Measurements from ENCODE around the gene CPNE7. TPM values are rescaled to one million over a fixed set of nuclear protein-coding genes. Genes with fewer than 3 reads are reported as not detected.

Gene CPNE7
- total and polyA plus RNA-seq, 2 of the 4 experiments (the other 2 are of a cell fraction), result 5.4 to 17.4 TPM

DNA sequence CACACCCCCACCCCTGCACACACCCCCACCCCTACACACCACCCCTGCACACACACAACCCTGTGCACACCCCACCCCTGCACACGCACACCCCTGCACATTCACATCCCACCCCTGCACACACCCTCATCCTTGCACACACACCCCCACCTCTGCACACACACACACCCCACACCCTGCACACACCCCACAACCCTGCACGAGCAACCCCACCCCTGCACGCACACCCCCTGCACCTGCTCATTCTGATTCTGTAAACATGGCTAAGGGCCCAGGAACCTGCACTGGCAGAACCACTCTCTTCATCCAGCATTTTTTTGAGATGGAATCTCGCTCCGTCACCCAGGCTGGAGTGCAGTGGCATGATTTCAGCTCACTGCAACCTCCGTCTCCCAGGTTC lies 63.8 kb downstream of the CPNE7 start:
- DNase-seq (no peak), ATAC-seq (ENCODE audit: low read depth) (no peak)
- H3K27ac ChIP-seq (ENCODE audit: insufficient read depth, low read length), result no peak overlapping the region
- intact Hi-C loops (cut with micrococcal nuclease) (no loop called here), in situ Hi-C loops (cut with MboI; ENCODE audit: low sequenced_read_pairs) (no loop called here), dilution Hi-C loops (cut with HindIII; ENCODE audit: low sequenced_read_pairs, unreplicated experiment) (no loop called here)
- H4K91ac ChIP-seq (ENCODE audit: insufficient read depth, low read depth, low read length), result no peak overlapping the region
- CTCF ChIA-PET, result no interaction called here
- no peak overlapping the region for H2BK120ac ChIP-seq (ENCODE audit: low read depth, low read length)
- no peaks in the 10 kb centered on the region; the same call in 1 of the 2 replicates for H4K20me1 ChIP-seq (ENCODE audit: insufficient read depth, low read length)
- no peak overlapping the region for H3K56ac ChIP-seq (ENCODE audit: extremely low read depth, insufficient read depth, low read length)
- no peak overlapping the region for H3K4ac ChIP-seq (ENCODE audit: low read depth, low read length)
- no peak overlapping the region for H3K14ac ChIP-seq (replicated peaks; ENCODE audit: low read depth, low read length)
- no peak overlapping the region for H3K4me2 ChIP-seq (ENCODE audit: low read depth, low read length)
- no peaks in the 10 kb centered on the region for H3K9me1 ChIP-seq (ENCODE audit: insufficient read depth, low read length)
- H3K18ac ChIP-seq (ENCODE audit: low read depth, low read length), result no peak overlapping the region
- 82% methylated on average over 5 of the region's 6 CpGs; no CpG with 5 or more reads in 1 of the 2 experiments for WGBS, 2 experiments (ENCODE audit: extremely low coverage in 2 of 2, insufficient read length in 1 of 2)
- H2AK5ac ChIP-seq (ENCODE audit: low read depth, low read length), result no peak overlapping the region
- no TSS peak for BruUV-seq (replicated peaks)
- peaks cover 0 to 3% of the 10 kb centered on the region in 2 experiments; a peak in 1 of 4 replicates for H3K79me1 ChIP-seq (ENCODE audit: low read depth in 1 of 2, low read length in 2 of 2)
- POLR2A ChIA-PET (ENCODE audit: unreplicated experiment), result no interaction called here
- H3K27me3 ChIP-seq (ENCODE audit: control insufficient read depth, insufficient read depth, low read length), result peaks cover under 1% of the 10 kb centered on the region; the same call in 1 of the 2 replicates
- no peaks in the 10 kb centered on the region for H3K9me3 ChIP-seq (ENCODE audit: control insufficient read depth, insufficient read depth, low read length)
- H2BK15ac ChIP-seq (ENCODE audit: low read depth, low read length), result no peak overlapping the region
- no peak overlapping the region for H2AFZ ChIP-seq (replicated peaks; ENCODE audit: low read length, poor library complexity)
- peaks cover 2% of the 10 kb centered on the region; the same call in 1 of the 2 replicates for H3K4me1 ChIP-seq (ENCODE audit: control insufficient read depth, insufficient read depth, low read length)
- H2AK9ac ChIP-seq (replicated peaks; ENCODE audit: low read depth, low read length, poor library complexity), result no peak overlapping the region
- no peak overlapping the region for H2BK5ac ChIP-seq (ENCODE audit: low read depth, low read length, poor library complexity, severe bottlenecking)
- TF ChIP-seq RCOR1 (IDR thresholded peaks at IDR 0.05; ENCODE audit: insufficient replicate concordance, low read length) (no peak), NFE2L2 (IDR thresholded peaks at IDR 0.05; ENCODE audit: low read depth, low read length) (no peak), FOS (IDR thresholded peaks at IDR 0.05; ENCODE audit: low read depth, low read length) (no peak), CEBPB (IDR thresholded peaks at IDR 0.05; ENCODE audit: low read depth, low read length) (no peak), CHD1 (IDR thresholded peaks at IDR 0.05; ENCODE audit: low read depth, low read length) (no peak), SMC3 (IDR thresholded peaks at IDR 0.05; ENCODE audit: low read depth, low read length) (no peak), RAD21 (IDR thresholded peaks at IDR 0.05; ENCODE audit: low read length) (no peak), POLR2A (IDR thresholded peaks at IDR 0.05; ENCODE audit: low read depth, low read length) (no peak), MXI1 (IDR thresholded peaks at IDR 0.05; ENCODE audit: borderline replicate concordance, low read depth, low read length) (no peak), MAZ (IDR thresholded peaks at IDR 0.05; ENCODE audit: borderline replicate concordance, low read depth, low read length) (no peak), BHLHE40 (IDR thresholded peaks at IDR 0.05; ENCODE audit: low read depth, low read length) (no peak), MAFK (IDR thresholded peaks at IDR 0.05; ENCODE audit: low read depth, low read length) (no peak), RFX5 (IDR thresholded peaks at IDR 0.05; ENCODE audit: low read depth, low read length) (no peak)
- TF ChIP-seq, protein P1, sequence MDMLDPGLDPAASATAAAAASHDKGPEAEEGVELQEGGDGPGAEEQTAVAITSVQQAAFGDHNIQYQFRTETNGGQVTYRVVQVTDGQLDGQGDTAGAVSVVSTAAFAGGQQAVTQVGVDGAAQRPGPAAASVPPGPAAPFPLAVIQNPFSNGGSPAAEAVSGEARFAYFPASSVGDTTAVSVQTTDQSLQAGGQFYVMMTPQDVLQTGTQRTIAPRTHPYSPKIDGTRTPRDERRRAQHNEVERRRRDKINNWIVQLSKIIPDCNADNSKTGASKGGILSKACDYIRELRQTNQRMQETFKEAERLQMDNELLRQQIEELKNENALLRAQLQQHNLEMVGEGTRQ (IDR thresholded peaks at IDR 0.05; ENCODE audit: low read depth, low read length), result no peak
- TF ChIP-seq, protein P2, sequence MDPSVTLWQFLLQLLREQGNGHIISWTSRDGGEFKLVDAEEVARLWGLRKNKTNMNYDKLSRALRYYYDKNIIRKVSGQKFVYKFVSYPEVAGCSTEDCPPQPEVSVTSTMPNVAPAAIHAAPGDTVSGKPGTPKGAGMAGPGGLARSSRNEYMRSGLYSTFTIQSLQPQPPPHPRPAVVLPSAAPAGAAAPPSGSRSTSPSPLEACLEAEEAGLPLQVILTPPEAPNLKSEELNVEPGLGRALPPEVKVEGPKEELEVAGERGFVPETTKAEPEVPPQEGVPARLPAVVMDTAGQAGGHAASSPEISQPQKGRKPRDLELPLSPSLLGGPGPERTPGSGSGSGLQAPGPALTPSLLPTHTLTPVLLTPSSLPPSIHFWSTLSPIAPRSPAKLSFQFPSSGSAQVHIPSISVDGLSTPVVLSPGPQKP (IDR thresholded peaks at IDR 0.05; ENCODE audit: borderline replicate concordance, low read depth, low read length), result no peak
- TF ChIP-seq, protein P3, sequence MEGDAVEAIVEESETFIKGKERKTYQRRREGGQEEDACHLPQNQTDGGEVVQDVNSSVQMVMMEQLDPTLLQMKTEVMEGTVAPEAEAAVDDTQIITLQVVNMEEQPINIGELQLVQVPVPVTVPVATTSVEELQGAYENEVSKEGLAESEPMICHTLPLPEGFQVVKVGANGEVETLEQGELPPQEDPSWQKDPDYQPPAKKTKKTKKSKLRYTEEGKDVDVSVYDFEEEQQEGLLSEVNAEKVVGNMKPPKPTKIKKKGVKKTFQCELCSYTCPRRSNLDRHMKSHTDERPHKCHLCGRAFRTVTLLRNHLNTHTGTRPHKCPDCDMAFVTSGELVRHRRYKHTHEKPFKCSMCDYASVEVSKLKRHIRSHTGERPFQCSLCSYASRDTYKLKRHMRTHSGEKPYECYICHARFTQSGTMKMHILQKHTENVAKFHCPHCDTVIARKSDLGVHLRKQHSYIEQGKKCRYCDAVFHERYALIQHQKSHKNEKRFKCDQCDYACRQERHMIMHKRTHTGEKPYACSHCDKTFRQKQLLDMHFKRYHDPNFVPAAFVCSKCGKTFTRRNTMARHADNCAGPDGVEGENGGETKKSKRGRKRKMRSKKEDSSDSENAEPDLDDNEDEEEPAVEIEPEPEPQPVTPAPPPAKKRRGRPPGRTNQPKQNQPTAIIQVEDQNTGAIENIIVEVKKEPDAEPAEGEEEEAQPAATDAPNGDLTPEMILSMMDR (conservative IDR thresholded peaks at IDR 0.05; ENCODE audit: low read depth, low read length), result no peak
- H4K8ac ChIP-seq (ENCODE audit: low read depth in 2 of 2, low read length in 2 of 2), result no peak overlapping the region
- H2BK20ac ChIP-seq (ENCODE audit: low read depth, low read length), result no peak overlapping the region
- H3K23ac ChIP-seq (ENCODE audit: low read depth, low read length), result no peak overlapping the region
- H3K36me3 ChIP-seq (ENCODE audit: control insufficient read depth, insufficient read depth, low read length), result peaks cover 5% of the 10 kb centered on the region; the same call in 1 of the 2 replicates
- H4K5ac ChIP-seq (ENCODE audit: low read depth, low read length), result no peak overlapping the region
- no peak overlapping the region for H3K9ac ChIP-seq (ENCODE audit: low read depth, low read length)
- H3K4me3 ChIP-seq (ENCODE audit: insufficient read depth, low read depth, low read length), result no peak overlapping the region
